ENCODE measurements around the gene ZBTB49.

Gene ZBTB49

GRCh38 chr4:4281787-4282186 is 8.3 kb upstream of the ZBTB49 start:
- DNase-seq, result no peak

DNA sequence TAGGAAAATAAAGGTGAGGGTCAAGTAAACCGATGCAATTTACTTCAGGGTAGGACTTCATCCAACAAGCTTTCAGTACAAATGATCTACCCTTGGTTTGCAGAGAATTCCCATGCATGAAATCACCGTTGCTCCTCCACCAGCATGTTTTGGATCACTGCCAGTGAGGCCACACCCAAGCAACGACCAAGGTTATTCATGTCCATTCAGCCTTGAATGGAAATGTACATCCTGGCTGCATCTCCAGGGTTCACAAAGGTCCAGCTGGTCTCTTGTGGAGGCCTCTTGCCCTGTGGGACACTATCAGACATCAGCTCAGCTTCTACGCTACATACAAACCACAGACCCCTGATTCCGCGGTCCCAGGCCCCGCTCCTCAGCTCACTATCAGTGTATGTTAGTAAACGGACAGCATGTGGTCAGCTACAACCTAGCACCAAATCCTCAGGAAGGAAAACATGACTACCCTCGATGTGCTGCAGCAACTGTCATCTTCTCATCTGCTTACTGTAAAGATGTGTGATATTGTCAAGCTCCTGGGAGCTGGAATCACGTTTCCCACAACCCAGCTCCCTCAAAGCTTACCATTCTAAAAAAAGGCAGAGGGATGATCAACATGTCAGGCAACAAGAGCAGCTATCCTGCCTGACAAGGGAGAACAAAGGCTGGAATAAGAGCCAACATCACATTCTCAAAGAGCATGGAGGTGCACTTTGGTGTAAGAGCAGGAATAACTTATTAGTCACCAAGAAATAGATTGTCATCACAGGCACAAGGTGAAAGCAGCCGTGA is 5.0 kb upstream of the ZBTB49 start:
- no peak for DNase-seq

- no peak for DNase-seq
These were observed 2.0 kb upstream of the ZBTB49 start for GRCh38 chr4:4288098-4288497.

DNA sequence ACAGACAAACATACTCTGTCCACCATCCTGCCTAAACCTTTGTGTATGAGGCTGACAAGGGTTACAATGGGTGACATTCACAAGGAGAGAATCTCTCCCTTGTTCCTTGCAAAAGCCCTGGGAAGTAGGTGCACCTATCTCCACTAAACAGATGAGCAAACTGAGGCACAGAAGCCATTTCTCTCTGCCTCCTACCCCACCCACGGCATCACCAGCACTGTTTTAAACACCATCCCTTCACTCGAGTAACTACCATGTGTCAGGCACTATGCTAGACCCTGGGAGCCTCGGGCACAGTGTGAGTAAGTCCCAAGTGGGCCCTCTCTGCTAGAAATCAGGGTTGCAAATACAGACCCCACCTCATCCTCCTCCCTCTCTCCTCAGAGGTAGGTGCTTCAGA is 996 bp upstream of the ZBTB49 start:
- no peak for DNase-seq

DNA sequence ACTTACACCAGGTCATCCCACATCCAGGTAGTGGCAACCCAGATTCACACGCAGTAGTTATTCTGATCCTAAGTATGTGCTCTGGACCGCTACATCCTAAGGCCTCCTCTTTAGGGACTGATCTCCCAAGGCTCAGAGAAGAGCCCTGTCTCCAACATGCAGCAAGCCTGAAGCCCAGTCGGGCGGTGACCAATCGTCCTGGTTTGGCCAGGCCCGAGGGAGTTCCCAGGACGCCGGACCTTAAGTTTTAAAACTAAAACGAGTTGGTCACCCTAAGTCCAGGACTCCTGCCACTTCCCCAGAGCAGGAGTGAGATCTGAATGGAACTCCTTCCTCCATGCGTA is 482 bp upstream of the ZBTB49 start:
- no peak for DNase-seq

DNA sequence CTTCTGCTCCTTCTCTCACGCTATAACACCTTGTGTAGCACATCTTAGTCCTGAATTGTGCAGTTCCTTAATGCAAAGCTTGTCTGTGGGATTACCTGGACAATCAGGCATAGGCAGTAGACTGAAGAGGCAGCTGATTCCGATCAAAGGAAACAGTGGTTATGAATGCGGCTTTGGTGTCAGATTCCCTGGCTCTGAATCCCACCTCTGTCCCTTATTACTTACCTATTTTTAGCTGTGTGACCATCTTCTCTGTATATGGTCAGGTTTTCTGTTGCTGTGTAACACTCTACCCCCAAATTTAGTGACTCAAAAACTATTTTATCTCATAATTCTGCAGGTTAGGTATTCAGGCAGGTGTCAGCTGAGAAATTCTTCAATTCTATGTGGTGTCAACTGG is 3.2 kb downstream of the ZBTB49 start:
- no peak for DNase-seq

DNA sequence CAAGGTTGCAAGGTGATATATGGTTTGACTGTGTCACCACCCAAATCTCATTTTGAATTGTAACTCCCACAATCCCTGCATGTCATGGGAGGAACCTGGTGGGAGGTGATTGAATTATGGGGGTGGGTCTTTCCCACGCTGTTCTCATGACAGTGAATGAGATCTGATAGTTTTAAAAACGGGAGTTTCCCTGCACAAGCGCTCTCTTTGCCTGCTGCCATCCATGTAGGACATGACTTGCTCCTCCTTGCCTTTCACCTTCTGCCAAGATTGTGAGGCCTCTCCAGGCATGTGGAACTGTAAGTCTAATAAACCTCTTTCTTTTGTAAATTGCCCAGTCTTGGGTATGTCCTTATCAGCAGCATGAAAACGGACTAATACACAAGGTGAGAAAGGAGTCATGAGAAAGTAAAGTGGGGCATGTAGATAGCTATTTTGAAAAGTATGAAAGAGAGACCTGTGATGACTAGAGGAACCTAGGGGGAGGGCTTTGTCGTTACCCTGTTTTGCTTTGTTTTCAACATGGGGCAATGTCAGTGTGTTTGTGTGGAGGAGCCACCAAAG is 6.3 kb downstream of the ZBTB49 start:
- DNase-seq, result no peak

GRCh38 chr4:4299006-4299405 is 9.0 kb downstream of the ZBTB49 start:
- no peak for DNase-seq

DNA sequence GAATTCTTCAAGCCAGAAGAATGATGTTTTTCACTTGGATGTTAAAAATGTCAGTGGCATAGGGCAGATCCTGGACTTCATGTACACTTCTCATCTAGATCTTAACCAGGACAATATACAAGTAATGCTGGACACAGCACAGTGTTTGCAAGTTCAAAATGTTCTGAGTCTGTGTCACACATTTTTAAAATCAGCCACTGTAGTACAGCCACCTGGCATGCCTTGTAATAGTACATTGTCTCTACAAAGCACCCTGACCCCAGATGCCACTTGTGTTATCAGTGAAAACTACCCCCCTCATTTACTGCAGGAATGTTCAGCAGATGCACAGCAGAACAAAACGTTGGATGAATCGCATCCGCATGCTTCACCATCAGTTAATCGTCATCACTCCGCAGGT is 11.9 kb downstream of the ZBTB49 start:
- DNase-seq, result no peak

DNA sequence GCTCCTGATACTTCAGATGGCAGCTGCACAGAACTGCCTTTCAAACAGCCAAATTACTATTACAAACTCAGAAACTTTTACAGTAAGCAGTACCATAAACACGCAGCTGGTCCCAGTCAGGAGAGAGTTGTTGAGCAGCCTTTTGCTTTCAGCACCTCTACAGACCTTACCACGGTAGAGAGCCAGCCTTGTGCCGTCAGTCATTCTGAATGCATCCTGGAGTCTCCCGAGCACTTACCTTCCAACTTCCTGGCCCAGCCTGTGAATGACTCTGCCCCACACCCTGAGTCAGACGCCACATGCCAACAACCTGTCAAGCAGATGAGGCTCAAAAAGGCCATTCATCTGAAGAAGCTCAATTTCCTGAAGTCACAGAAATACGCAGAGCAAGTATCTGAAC is 12.4 kb downstream of the ZBTB49 start:
- DNase-seq, result no peak

DNA sequence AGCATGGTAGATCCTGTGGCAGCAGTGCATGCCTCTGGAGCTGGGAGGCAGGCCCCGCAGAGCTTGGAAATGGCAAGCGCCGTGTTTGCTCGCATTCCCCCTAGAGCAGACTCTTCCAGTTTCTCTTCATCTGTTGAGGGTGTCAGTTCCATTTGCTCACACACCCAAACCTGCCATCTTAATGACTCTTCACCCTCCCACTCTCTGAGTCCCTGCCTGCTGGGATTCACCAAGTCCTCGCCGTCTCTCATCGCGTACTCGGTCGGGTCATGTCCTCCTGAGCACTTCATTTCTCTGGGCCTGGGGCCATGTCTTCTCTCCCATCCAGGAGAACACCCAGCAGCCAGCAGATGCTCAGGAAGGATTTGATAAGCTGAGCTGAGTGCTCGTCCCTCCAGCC is 16.9 kb downstream of the ZBTB49 start:
- no peak for DNase-seq

DNA sequence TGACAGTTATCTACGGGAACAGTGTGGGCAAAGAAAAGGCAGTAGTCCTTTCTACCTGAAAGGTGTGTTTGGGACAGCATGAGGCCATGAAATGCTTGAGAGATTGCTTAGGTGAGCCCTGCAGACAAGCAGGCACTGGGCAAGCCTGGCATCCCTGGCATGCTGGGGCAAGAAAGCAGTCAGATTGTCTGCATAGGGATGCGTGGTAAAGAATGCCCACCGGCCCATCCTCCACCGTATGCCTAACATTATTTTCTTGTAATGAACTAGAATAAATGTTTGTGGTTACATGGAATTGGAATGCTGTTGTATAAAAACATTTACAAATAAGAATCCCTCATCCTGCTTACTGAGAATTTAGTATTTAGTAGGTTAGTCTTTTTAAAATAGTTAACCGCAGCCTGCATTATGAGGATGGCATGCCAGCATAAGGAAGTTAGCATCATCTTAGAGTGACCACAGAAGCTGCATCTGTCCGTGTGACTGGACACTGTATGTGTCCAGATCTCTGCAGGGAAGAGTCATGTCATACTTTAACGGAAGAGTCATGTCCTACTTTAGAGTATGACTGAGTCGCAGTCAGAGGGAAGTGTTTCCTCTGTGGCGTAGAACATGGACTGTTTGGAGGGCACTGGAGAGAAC is 18.9 kb downstream of the ZBTB49 start:
- DNase-seq, result no peak

DNA sequence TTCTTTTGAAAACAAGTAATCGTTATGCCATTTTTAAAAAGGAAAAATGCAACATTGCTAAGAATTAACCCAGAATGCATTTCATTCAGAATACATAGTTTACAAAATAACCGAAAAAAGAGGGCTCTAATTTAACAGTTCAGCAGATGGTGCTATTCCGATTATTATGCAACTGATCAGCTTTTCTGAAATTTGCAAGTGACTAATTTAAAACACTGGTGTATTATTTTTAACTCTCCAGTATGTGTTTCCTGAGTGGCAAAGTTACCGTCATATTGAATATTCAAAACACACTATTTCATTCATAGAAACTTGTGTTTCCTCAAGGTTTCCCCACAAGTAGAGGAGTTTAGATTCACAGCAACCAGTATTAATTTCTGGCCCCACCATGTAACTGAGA is 21.1 kb downstream of the ZBTB49 start:
- no peak for DNase-seq

DNA sequence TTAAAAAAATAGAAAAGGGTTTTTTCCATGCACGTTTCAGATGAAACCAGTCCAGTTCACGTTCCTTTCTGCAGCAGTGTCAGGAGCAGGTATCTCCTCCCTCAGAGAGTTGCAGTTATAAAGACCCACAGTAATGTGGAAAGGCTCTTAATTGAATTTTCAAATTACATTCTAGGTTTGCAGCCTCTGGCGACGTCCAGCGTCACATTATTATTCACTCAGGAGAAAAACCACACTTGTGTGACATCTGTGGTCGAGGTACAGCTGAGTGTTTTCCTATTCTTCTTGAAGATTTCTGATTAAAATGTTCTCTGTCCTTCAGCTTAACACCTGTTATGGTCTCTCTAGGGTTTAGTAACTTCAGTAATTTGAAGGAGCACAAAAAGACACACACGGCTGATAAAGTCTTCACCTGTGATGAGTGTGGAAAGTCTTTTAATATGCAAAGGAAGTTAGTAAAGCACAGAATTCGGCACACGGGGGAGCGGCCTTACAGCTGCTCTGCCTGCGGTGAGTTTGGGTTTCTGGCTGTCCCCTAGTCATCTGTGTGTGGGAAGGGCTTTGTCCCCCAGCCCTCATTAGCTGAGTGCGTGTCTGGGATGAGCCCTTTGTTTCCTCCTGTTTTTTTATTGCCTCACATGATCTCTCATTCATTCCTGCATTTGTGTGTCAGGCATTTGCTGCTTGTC is 25.6 kb downstream of the ZBTB49 start:
- DNase-seq, result no peak

DNA sequence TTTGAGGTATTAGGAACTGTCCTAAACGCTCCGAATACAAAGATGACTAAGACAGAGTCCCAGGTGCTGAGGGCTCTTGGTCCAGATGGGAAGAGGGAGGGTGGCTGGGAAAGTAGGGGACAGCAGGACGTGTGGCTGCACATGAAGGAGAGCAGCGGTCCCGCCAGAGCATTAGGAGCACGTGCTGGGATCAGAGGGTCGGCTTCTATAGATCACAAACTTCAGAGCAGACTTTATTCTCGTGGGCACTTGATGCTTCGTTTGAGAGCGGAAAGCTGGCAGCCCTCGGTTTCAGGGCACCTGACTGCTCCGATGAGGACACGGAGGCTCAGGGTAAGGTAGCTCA is 26.1 kb downstream of the ZBTB49 start:
- no peak for DNase-seq

- no peak for DNase-seq
These were observed 27.6 kb downstream of the ZBTB49 start for GRCh38 chr4:4317496-4318232.

DNA sequence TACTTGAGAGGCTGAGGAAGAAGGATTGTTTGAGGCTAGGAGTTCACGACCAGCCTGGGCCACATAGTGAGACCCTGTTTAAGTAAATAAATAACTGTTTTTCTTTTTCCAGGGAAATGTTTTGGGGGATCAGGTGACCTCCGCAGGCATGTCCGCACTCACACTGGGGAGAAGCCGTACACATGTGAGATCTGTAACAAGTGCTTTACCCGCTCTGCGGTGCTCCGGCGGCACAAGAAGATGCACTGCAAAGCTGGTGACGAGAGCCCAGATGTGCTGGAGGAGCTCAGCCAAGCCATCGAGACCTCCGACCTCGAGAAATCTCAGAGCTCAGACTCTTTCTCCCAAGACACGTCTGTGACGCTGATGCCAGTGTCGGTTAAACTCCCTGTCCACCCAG is 30.5 kb downstream of the ZBTB49 start:
- DNase-seq, result no peak

- DNase-seq, result no peak
These were observed 31.1 kb downstream of the ZBTB49 start for GRCh38 chr4:4320951-4321714.

GRCh38 chr4:4321951-4322688 is 32.1 kb downstream of the ZBTB49 start:
- DNase-seq, result no peak

DNA sequence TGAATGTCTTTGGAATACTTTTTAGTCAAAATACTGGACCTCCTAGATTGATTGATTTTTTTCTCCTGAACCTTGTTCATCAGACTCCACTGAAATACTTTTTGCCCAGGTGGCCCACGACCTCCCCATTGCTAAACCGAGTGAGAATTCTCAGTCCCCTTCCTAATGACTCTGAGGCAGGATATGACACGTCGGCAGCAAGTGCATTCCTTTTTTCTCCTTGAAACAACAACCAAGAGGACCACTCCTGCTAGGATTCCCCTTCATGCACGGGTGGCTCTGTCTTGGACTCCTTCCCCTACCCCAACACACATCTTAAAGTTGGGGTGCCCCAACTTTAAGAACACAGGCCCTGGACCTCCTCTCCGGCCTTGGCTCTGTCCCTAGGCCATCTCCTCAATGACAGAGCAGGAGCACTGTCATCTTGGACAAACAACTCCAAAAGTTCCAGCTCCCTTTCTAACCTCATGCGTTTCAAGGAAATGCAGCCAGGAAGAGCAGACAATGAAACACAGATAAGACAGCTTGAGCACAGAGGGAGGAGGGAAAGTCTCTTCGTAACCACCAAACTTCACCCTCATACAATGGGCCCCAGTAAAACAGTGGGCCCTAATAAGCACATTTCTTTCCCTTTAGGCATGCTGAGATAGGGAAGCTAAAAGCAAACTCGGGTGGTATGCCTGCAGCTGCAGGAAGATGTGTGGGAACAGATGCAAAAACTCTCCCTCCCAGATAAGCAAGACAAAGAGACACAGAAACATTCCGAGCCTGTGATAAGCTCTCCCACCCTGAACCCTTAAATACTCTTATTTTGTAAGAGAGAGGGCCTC is 33.9 kb downstream of the ZBTB49 start:
- no peak for DNase-seq

DNA sequence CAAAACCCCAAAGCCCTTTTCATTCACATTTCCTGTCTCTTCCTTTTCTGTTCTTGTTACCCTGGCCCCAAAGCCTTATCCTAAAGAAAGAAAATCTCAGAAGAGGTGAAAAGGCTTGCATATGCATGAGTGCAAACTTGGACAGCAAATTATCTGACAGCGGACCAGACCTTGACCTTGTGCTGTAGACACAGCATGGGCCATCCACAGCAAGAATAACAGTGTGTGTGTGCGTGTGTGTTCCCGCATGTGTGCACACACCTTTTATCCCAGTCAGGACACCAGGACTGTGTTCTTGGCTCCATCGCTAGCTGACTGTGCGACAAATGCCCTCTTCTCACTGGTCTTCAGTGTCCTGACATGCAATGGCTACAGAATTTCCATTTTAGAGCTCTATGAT is 35.3 kb downstream of the ZBTB49 start:
- no peak for DNase-seq

Measured in activated CD4-positive, alpha-beta T cell treated with anti-CD3 and anti-CD28 coated beads for 48 hours (primary cell).